Activated T-cell treated with anti-CD3 and anti-CD28 coated beads, Interleukin-2, amount 50 U/mL, for 24 hours (primary cell): ENCODE results near the gene SLC22A7.

Experiments
- DNase-seq: peaks from one replicate; pipeline ENCODE4 v3.0.0-alpha.2; 2020
- H3K27ac Mint-ChIP-seq: 2 replicates; pipeline ENCODE4 v1.8.0; 2020; ENCODE audit warnings: mild to moderate bottlenecking, mixed read lengths
- H3K27me3 Mint-ChIP-seq: 2 replicates; pipeline ENCODE4 v1.8.0; 2020; ENCODE audit warnings: mixed read lengths
- H3K36me3 Mint-ChIP-seq: 2 replicates; pipeline ENCODE4 v1.8.0; 2020; ENCODE audit warnings: low read depth, mixed read lengths
- H3K4me1 Mint-ChIP-seq: 2 replicates; pipeline ENCODE4 v1.8.0; 2020; ENCODE audit warnings: low read depth, mixed read lengths
- H3K4me3 Mint-ChIP-seq: 2 replicates; pipeline ENCODE4 v1.8.0; 2020; ENCODE audit warnings: mild to moderate bottlenecking, moderate library complexity, mixed read lengths
- H3K9me3 Mint-ChIP-seq: 2 replicates; pipeline ENCODE4 v1.8.0; 2020; ENCODE audit warnings: mixed read lengths

Gene SLC22A7

DNA sequence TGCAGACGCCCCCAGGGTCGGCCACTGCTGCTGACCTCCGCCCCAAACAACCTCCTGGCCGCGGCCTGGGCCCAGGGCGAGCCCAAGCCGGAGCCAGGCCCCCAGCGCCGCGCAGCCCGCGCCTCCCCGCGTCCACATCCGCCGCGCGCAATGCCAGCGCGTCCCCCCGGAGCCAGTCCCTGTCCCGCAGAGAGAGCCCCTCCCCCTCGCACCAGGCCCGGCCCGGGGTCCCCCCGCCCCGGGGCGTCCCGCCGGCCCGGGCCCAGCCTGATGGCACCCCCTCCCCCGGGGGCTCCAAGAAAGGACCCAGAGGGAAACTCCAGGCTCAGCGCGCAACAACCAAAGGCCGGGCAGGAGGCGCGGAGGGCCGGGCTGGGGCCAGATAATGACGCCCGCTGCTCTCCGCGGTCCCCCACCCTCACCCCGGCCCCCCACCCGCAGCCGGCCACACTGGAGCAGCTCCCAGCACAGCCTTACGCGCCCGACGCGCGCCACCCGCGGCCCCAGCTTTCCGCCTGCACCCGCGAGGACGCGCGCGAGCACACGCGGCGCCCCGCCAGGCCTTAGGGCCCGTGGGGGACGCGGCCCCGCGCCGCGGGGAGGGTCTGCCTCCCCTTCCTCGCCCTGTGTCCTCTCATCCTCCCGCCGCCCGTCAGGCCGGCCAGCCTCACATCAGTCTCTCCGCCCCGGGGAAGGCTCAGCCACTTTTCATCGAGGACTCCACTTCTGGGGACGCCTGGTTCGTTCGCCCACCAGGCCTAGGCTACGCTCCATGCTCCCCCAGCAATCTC is 12.9 kb upstream of the SLC22A7 start:
- DNase-seq: no peak
- Mint-ChIP-seq H3K9me3 (no peaks in the 10 kb centered on the region), H3K27ac (no peak overlapping the region), H3K4me1 (no peaks in the 10 kb centered on the region), H3K27me3 (peaks cover 36% of the 10 kb centered on the region), H3K4me3 (no peak overlapping the region), H3K36me3 (no peaks in the 10 kb centered on the region)

DNA sequence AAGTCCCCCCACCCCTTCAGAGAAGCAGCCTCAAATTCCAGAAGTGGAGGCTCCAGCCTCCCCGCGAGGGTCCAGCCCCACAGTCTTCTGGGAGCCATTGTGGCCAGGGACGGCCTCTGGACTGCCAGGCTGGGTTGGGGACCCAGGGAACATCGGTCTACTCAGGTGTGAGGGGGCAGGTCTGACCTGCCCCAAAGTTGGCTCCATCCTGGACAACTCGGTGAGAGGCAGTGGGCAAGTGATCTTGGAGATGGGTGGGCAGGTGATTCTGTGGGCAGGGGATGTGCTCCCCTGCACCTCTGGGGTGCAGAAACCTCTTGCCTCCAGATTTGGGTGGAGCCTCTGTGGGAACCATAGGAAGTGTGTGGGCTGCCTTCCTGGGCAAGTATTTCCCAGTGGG is 12.2 kb upstream of the SLC22A7 start:
- Mint-ChIP-seq H3K4me3 (no peak overlapping the region), H3K27ac (no peak overlapping the region), H3K9me3 (no peaks in the 10 kb centered on the region), H3K36me3 (no peaks in the 10 kb centered on the region), H3K4me1 (no peaks in the 10 kb centered on the region), H3K27me3 (peaks cover 30% of the 10 kb centered on the region)
- DNase-seq: no peak

DNA sequence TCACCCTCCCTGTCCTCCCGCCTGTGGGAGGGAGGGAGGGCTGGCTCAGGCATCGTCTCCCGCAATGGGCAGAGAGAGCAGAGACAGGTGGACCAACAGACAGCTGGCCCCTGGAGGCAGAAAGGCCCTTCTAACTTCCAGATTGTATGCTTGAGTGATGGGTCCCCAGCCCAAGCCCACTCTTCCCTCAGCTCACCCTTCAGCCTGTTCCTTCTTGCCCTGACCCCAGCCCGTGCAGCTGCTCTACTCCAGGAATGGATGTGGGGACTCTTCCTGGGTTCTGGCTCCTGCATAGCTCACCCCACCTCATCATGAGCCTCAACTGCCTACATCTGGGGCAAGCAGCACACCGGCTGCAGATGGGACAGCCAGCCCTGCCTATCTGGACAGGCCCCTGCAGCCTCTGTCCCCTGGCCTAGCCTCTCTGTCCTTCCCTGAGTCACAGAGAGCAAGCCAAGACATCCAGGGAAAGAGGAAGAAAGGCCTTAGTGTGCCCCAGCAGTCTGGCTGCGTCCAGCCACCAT is 11.5 kb upstream of the SLC22A7 start:
- no peaks in the 10 kb centered on the region for H3K36me3 Mint-ChIP-seq
- no peaks in the 10 kb centered on the region for H3K4me1 Mint-ChIP-seq
- H3K9me3 Mint-ChIP-seq: no peaks in the 10 kb centered on the region
- H3K4me3 Mint-ChIP-seq: no peak overlapping the region
- H3K27me3 Mint-ChIP-seq: peaks cover 30% of the 10 kb centered on the region
- no peak overlapping the region for H3K27ac Mint-ChIP-seq
- DNase-seq: no peak

DNA sequence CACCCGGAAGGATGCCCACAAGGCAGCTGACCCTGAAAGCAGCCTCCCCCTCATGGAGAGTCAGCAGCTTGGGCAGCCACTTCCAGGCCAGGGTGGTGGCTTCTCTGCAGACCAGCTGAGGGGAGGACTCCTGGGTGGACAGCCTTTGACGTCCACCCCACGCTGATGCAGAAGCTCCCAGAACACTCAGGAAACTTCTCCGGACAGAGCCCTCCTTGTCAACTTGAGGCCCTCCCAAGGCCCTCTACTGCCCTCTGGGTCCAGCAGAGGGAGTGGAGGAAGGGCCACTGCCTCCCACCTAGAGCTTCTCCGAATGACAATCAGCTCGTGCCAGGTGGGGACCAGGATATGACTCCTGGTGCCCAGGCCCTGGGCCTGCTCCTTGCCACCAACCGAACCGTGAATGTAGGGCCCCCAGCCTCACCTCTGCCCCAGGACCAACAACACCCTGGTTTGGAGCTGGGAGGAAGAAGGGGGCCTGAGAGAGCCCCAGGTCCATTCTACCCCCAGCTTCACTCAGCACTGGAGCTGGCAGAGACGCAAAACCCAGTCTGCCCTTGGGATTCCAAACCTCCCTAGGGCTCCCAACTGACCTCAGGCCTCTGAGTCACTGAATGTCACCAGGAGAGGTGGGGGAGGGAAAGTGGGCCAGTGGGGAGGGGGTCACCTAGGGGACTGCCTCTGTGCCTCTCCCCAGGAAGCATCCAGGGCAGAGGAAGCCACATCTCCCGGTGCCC is 10.9 kb upstream of the SLC22A7 start:
- Mint-ChIP-seq H3K9me3 (no peaks in the 10 kb centered on the region), H3K4me1 (no peaks in the 10 kb centered on the region), H3K27me3 (peaks cover 29% of the 10 kb centered on the region), H3K27ac (no peak overlapping the region), H3K36me3 (no peaks in the 10 kb centered on the region), H3K4me3 (no peak overlapping the region)
- DNase-seq: no peak

DNA sequence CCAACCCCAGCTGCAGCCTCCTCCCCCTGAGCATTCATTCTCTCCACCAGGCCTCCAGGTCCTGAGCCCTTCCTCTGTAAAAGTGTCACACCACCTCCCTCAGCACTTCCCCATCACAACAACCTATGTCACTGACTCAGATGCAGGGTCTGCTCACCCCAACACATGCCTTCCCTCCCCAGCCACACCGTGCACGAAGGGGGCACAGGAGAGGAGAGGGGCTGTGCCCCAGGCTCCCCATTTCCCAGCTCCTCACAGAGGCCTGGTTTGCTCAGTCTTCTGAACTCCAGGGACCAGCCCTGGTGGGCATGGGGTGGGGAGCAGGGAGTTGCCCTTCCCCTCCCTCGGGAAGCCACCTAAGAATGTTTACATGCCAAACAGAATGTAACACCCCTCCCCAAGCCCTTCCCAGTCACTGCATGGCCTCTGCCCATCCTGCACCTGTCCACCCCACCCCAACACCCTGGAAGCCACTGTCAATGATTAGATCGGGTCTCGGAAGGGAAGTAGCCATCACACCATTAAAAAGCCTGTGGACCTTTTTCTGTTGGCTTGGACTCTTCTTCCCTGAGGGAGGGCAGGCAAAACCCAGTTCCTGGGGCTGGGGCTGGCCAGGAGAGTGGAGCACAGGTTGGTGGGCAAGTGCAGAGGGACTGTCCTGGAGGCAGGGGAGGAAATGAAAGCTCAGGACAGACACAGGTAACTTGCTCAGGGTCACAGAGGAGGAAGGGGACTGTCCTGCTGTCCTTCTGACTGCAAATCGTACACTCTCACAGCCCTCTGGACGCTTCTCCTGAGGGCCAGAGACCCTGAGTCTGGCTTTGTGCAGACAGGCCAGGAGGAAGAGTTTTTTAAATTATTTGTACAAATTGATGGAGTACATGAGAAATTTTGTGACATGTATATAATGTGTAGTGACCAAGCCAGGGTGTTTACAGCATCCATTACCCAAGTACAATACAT is 10.1 kb upstream of the SLC22A7 start:
- no peak for DNase-seq
- H3K4me3 Mint-ChIP-seq: no peak overlapping the region
- H3K27ac Mint-ChIP-seq: no peak overlapping the region
- no peaks in the 10 kb centered on the region for H3K9me3 Mint-ChIP-seq
- peaks cover 23% of the 10 kb centered on the region for H3K27me3 Mint-ChIP-seq
- H3K36me3 Mint-ChIP-seq: no peaks in the 10 kb centered on the region
- no peaks in the 10 kb centered on the region for H3K4me1 Mint-ChIP-seq

DNA sequence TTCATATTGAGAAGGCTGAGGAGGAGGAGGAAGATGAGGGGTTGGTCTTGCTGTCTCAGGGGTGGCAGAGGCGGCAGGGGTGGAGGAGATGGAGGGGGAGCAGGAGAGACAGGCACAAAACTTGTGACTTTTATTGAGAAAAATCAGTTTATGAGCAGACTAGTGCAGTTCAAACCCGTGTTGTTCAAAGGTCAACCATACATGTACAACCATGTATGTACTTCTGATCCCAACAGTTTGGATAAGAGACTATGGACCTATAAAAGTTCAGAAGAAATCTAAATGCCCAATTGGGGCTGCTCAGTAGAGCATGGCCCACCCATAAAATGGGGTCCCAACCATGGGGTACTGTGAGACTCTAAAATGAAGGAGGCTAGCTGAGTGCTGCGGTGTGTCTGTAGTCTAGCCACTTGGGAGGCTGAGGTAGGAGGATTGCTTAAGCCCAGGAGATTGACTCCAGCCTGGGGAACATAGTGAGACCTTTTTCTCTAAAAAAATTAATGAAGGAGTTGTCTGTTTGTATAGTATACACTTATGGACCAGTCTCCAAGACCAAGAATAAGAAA is 7.6 kb upstream of the SLC22A7 start:
- no peaks in the 10 kb centered on the region for H3K9me3 Mint-ChIP-seq
- no peak overlapping the region for H3K27ac Mint-ChIP-seq
- no peaks in the 10 kb centered on the region for H3K4me1 Mint-ChIP-seq
- H3K4me3 Mint-ChIP-seq: no peak overlapping the region
- H3K27me3 Mint-ChIP-seq: peaks cover 17% of the 10 kb centered on the region
- DNase-seq: no peak
- H3K36me3 Mint-ChIP-seq: no peaks in the 10 kb centered on the region

DNA sequence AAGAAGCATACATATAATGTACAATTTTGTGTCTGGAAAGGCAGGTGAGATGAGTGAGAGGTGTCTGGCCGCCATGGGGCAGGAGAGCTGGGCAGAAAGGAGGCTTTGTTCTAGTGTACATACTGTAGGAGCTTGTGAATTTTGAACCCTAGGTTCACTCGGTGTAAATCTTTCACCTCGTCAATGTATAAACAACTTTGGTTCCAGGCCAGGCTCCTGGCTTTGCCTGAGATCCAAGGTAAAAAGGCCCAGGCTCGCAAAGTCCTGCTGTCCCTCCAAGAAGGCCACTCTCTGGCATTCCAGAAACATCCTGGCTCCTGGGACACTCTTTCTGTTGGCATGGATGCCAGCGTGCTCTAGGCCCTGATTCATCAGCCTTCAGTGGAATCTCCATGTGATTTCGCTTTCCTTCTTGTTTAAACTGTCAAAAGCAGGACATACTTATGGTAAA is 7.1 kb upstream of the SLC22A7 start:
- H3K9me3 Mint-ChIP-seq: no peaks in the 10 kb centered on the region
- H3K36me3 Mint-ChIP-seq: no peaks in the 10 kb centered on the region
- H3K27ac Mint-ChIP-seq: no peak overlapping the region
- DNase-seq: no peak
- no peak overlapping the region for H3K4me3 Mint-ChIP-seq
- no peaks in the 10 kb centered on the region for H3K4me1 Mint-ChIP-seq
- peaks cover 12% of the 10 kb centered on the region for H3K27me3 Mint-ChIP-seq

DNA sequence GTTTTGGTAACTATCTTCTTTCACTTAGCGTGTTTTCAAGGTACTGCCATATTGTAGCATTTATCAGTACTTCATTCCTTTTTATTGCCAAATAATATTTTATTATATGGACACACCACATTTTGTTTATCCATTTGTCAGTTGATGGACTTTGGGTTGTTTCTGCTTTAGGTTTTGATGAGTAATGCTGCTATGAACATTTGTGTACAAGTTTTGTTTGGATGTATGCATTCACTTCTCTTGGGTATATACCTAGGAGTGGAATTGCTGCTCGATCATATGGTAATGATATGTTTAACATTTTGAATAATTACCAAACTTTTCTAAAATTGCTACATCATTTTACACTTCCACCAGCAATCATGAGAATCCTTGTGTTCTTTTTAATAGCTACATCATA is 6.4 kb upstream of the SLC22A7 start:
- H3K27ac Mint-ChIP-seq: no peak overlapping the region
- no peak overlapping the region for H3K4me3 Mint-ChIP-seq
- no peaks in the 10 kb centered on the region for H3K4me1 Mint-ChIP-seq
- DNase-seq: no peak
- no peaks in the 10 kb centered on the region for H3K9me3 Mint-ChIP-seq
- H3K36me3 Mint-ChIP-seq: no peaks in the 10 kb centered on the region
- peaks cover 8% of the 10 kb centered on the region for H3K27me3 Mint-ChIP-seq

DNA sequence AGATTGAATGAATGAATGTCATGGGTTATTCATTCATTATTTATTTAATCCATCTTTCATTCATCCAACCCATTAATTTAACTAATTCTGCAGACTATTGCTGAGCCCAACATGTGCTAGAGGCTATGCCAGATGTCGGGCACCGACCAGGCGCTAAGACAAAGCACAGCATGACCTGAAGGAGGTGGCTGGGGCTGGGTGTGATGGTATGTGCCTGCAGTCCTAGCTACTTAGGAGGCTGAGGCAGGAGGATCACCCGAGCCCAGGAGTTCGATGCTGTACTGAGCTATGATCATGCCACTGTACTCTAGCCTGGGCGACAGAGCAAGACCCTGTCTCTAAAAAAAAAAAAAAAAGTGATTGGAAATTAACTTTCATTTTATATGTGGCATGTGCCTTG is 5.7 kb upstream of the SLC22A7 start:
- no peak for DNase-seq

DNA sequence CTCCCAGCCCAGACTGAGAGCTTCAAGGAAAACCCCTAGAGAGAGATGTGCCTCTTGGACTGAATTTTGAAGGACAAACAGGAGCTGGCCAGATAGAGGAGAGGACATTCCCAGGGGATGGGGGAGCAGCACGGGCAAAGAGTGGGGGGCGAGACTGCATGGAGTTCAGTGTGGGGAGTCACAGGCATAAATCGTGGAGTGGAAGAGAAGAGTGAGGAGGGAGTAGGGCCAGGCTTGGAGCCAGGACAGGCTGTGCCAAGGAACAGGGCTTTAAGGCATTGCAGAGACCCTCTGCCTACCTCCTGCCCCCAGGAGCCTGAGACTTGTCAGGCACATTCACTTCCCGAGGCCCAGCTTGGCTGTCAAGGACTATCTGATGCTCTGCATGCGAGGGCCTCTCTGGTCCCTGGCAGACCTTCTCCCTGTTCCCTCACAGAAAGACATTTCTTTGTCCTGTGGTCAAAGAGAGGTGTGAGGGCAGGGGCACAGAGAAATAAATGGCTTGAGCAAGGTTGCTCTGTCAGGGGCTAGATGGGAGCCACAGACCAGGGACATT is 5.2 kb upstream of the SLC22A7 start:
- H3K27me3 Mint-ChIP-seq: no peaks in the 10 kb centered on the region
- H3K4me1 Mint-ChIP-seq: no peaks in the 10 kb centered on the region
- DNase-seq: no peak
- no peak overlapping the region for H3K4me3 Mint-ChIP-seq
- H3K27ac Mint-ChIP-seq: no peak overlapping the region
- H3K9me3 Mint-ChIP-seq: no peaks in the 10 kb centered on the region
- H3K36me3 Mint-ChIP-seq: no peaks in the 10 kb centered on the region

More for the DNA sequence above, 5.7 kb upstream of the SLC22A7 start:
- no peaks in the 10 kb centered on the region for H3K4me1 Mint-ChIP-seq
- no peaks in the 10 kb centered on the region for H3K36me3 Mint-ChIP-seq
- peaks cover 2% of the 10 kb centered on the region for H3K27me3 Mint-ChIP-seq
- no peak overlapping the region for H3K27ac Mint-ChIP-seq
- no peak overlapping the region for H3K4me3 Mint-ChIP-seq
- H3K9me3 Mint-ChIP-seq: no peaks in the 10 kb centered on the region

DNA sequence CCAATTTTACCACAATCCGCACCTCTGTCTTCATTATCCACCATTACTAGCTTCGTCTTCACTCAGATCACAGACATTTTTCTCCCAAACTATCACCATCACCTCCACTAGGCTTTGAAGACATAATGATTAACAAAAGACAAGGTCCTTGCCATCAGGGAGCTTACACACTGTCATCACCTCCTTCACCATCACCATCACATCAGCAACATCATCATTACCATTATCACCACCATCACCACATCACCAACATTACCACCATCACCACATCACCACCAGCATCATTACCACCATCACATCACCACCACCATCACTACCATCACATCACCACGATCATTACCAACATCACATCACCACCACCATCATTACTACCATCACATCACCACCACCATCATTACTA is 4.4 kb upstream of the SLC22A7 start:
- Mint-ChIP-seq H3K27me3 (peaks cover 3% of the 10 kb centered on the region), H3K4me1 (no peaks in the 10 kb centered on the region), H3K27ac (no peak overlapping the region), H3K9me3 (no peaks in the 10 kb centered on the region), H3K36me3 (no peaks in the 10 kb centered on the region), H3K4me3 (no peak overlapping the region)
- no peak for DNase-seq

DNA sequence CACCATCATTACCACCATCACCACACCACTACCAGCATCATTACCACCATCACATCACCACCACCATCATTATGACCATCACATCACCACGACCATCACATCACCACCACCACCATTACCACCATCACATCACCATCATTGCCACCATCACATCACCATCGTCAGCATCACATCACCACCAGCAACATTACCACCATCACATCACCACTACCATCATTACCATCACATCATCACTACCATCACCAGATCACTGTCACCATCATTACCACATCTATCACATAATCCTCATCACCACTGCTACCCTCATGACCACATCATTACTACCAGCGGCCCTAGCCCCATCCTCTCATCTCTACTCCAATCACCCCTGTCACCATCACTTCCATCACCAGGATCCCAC is 3.5 kb upstream of the SLC22A7 start:
- Mint-ChIP-seq H3K36me3 (no peaks in the 10 kb centered on the region), H3K27ac (no peak overlapping the region), H3K4me1 (no peaks in the 10 kb centered on the region), H3K27me3 (peaks cover 6% of the 10 kb centered on the region), H3K4me3 (no peak overlapping the region), H3K9me3 (no peaks in the 10 kb centered on the region)
- DNase-seq: no peak

DNA sequence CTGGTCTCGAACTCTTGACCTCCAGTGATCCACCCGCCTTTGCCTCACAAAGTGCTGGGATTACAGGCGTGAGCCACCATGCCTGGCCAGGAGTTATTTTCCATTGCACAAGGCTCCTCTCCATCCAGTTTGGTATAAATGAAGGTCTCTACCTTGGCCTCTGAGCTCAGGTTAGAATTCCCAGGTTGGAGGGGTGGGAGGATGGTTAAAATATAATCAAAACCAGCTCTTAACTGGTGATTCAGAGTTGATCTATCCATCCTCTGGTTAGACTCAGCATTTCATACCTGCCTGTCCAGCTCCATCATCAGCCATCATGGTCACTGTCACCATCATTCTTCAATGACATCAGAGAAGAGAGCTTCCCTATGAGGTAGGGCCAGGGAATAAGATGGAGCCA is 2.6 kb upstream of the SLC22A7 start:
- DNase-seq: no peak
- peaks cover 6% of the 10 kb centered on the region for H3K27me3 Mint-ChIP-seq
- no peak overlapping the region for H3K4me3 Mint-ChIP-seq
- H3K36me3 Mint-ChIP-seq: no peaks in the 10 kb centered on the region
- no peaks in the 10 kb centered on the region for H3K4me1 Mint-ChIP-seq
- no peak overlapping the region for H3K27ac Mint-ChIP-seq
- H3K9me3 Mint-ChIP-seq: no peaks in the 10 kb centered on the region
